GM18907 (cell line): ENCODE measurements around the gene AURKAIP1.
A peak's percentile ranks its signal among the peaks of the same experiment; 100 is the strongest.
"Not testable (repeated sequence)": the region's sequence is repeated elsewhere in the genome, so short reads cannot be mapped to it uniquely, and the experiment has no call there.

ENCODE experiments used
- ATAC-seq: cut with Tn5 transposase; IDR thresholded peaks from one replicate; pipeline ENCODE4 v1.9.1; 2021; ENCODE audit warnings: mild to moderate bottlenecking, moderate library complexity; ENCODE audit not compliant: unreplicated experiment

AURKAIP1 gene

DNA sequence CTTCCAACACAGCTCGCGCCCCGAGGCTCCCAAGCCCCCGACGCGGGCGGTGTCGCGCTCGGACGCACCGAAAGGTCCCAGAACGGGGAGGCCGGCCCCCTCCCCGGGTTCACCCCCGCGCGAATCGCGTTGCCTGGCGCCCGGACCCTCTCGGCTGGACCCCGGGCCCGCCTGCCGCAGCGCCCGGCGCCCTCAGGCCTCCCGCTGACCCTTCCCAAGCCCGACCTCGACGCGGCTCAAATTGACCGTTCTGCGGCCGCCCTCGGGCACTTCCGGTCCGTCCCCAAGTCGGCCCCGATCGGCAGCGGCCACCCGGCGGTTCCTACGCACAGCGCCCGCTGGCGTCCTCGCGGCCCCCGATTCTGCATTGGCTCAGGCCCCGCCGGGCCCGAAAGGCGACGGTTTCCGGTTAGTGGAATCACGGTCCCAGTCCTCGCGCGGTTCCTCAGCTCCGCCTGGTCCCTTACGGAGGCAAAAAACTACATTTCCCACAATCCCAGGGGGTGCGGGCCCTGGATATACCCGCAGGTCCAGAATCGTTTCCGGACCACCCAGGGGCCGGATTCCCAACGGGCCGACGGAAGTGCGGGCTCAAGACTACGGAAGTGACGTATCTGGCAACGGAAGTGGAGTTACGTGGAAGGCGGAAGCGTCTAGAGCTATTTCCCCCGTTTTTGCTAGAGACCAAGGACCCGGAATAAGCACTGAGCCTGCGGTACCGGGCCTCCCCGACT is at the start of gene AURKAIP1:
AURKAIP1 (minus strand) TSS at position 279 of the 734 bp plus-strand sequence. CDS start 451 bp downstream, outside the sequence.
- ATAC-seq, result peak; percentile 85

GRCh38 chr1:1424707-1425106 is 49.7 kb upstream of the AURKAIP1 start:
- no peak for ATAC-seq

DNA sequence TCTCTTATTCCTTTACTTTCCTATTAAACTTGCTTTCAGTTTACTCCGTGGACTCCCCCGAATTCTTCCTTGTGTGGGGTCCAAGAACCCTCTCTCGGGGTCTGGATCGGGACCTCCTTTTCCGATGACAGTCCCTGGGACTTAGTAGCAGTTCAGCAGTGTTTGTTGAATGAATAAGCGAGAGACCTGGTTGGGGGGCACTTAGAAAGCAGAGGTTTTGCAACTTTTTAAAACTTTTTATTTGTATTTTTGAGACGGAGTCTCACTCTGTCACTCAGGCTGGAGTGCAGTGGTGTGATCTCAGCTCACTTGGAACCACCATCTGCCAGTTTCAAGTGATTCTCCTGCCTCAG is 48.2 kb upstream of the AURKAIP1 start:
- ATAC-seq, result no peak

GRCh38 chr1:1422465-1423244 is 47.6 kb upstream of the AURKAIP1 start:
- ATAC-seq, result no peak

DNA sequence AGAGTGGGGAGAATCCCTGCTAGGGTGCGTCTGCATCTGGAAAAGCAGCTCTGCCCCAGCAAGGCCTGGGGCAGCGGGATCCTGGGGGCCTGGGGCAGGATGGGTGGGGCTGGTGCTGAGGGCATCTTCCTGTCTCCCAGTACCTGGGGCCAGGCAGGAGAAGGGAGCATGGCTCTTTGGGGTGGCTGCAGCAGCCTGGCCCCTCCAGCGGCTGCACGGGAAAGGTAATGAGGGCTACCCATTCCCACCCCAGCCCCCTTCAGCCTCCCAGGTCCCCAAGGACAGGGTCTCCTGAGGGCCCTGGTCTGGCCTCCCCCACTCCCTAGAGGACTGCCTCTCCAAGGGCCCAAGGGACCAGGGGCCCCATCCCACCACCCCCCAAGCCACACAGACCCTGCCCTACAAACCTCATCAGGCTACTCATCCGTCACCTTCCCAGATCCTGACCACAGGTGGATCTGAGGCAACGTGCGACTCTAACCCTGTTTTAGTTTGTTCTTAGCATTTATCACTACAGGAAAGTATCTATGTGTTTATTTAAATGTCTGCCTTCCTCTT is 47.0 kb upstream of the AURKAIP1 start:
- ATAC-seq, result no peak

- ATAC-seq, result no peak
These were observed 46.3 kb upstream of the AURKAIP1 start, which contains the start of gene ANKRD65 for GRCh38 chr1:1421147-1421906. TSS of gene ANKRD65 (minus strand) at chr1:1421276. CDS start at chr1:1421005, 271 bp downstream.

GRCh38 chr1:1420654-1421141 is 45.7 kb upstream of the AURKAIP1 start:
- no peak for ATAC-seq

GRCh38 chr1:1419813-1420653 is 45.0 kb upstream of the AURKAIP1 start:
- no peak for ATAC-seq

GRCh38 chr1:1419363-1419812 is 44.4 kb upstream of the AURKAIP1 start:
- no peak for ATAC-seq

DNA sequence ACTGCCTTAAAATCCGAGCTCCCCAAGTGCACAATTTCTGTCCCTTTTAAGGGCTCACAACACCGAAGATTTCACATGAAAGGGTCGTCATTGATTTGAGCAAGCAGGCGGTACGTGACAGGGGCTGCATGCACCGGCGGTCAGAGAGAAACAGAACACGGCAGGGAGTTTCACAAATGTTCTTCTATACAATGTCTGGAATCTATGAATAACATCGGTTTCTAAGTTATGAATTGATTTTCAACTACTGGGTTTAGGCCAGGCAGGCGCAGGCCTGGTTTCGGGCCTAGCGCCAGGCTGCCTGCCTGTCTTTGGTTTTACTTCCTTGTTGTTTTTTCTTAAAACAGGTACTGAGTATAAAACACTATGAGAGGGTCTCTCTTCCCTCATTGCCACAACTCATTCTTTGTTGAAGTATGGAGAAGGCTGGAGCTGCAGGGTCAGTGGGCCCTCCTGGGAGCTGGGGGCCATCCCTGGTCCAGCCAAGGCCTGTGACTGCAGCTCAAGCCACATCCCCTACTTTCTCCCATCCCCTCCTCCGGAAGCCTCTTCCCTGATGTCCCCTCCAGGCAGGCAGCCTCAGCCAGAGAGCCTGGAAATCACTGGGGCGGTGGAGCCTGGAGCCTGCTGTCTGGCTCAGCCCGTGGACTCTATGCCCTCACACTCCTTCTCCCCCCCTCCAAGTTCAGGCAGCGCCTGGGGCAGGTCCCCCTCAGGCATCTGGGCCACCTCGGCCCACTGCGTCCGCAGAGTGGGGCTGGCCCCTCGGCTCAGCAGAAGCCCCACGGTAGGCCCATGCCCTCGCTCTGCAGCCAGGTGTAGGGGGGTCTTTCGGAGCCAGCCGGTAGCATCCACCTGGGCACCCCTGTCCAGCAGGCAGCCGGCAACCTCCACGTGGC is 43.7 kb upstream of the AURKAIP1 start:
- no peak for ATAC-seq

DNA sequence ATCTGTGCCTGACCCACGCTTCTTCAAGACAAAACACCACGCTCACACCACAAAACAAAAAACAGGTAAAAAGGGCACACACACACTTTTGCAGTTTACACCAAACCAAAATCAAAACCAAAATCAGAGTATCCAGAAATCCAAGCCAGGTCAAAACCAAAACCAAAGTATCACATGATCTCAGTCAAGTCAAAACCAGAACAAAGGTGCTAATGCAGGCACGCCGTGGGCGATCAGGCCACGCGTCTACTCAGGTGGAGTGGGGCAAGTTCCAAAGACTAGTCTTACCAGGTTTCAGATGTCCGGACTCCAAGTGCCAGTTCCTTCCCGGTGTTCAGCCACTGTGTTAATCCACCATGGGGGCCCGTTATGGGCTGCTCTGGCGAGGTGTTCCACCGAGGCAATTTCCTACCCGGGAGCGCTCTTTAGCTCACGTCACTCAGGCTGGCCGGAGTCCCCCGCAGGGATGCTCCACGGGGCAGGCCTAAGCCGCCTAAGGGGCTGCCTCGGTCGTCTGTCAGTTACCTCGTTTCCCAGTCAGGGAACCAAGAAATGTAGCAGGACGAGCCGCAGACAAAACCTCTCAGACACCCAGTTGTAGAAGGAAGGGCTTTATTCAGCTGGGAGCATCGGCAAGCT is 42.9 kb upstream of the AURKAIP1 start:
- not testable (repeated sequence) for ATAC-seq

DNA sequence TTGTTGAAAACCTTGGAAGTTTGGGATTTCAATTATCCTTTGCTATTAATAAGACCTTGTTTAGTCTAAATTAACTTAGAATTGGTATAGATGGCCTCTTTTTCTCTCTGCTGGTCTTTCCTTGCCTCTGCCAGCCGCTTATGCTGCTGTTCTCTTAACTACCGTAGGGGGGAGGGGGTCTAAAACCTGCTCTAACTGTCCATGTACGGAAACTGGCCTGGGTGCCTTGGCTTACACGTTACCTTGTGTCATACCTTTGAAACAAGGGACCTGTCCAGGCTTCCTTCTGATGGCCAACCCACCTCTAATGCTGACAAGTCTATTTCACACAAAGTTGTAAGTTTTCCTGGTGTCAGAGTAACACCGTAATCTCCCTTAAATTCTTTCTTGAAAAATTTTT is 42.4 kb upstream of the AURKAIP1 start:
- not testable (repeated sequence) for ATAC-seq

GRCh38 chr1:1415751-1416150 is 40.7 kb upstream of the AURKAIP1 start:
- ATAC-seq, result no peak

DNA sequence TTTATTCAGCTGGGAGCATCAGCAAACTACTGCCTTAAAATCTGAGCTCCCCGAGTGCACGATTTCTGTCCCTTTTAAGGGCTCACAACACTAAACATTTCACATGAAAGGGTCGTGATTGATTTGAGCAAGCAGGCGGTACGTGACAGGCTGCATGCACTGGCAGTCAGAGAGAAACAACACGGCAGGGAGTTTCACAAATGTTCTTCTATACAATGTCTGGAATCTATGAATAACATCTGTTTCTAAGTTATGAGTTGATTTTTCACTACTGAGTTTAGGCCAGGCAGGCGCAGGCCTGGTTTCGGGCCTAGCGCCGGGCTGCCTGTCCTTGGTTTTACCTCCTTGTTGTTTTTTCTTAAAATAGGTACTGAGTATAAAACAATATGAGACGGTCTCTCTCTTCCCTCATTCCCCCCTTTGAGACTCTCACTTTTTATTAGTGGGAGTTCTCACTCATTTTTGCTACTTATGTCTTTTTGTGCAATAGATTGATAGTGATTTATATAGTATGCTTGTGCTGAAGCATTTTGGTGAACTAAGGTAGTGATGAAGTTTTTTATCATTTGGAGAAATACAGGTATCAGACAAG is 37.4 kb upstream of the AURKAIP1 start:
- ATAC-seq, result not testable (repeated sequence)

DNA sequence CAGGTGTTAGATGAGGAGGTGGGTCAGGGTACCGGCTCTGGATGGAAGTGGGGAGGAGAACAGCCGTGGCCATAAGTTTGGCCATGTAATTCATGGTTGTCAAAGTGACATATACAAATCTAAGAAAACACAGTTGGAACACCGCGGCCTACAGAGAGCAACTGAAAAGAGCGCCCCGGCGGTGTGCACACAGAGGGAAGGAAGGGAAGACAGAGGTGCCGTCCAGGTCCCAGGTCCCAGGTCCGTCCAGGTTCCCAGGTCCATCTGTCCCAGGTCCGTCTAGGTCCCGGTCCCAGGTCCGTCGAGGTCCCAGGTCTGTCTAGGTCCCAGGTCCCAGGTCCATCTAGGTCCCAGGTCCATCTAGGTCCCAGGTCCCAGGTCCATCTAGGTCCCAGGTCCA is 36.6 kb upstream of the AURKAIP1 start:
- no peak for ATAC-seq

GRCh38 chr1:1410238-1410637 is 35.2 kb upstream of the AURKAIP1 start:
- ATAC-seq, result not testable (repeated sequence)

DNA sequence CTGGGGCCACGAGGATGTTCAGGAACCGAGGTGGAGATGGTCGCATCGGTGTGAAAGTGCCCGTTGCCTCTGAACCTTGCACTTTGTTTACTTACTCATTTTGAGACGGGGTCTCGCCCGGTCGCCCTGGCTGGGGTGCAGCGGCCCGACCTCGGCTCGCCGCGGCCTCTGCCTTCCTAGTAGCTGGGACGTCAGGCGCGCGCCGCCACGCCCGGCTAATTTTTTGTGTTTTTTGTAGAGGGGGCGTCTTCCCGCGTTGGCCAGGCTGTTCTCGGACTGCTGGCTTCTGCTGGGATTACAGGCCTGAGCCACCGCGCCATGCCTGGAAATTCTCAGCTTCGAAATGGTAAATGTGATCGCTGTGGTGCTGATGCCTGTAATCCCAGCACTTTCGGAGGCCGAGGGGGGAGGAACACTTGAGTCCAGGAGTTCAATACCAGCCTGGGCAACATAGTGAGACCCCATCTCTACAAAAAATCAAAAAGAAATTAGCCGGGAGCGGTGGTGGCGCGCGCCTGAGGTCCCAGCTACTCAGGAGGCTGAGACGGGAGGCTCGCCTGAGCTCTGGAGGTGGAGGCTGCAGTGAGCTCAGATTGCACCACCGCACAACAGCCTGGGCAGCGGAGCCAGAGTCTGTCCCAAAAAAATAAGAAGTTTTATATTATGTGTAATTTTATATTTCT is 32.8 kb upstream of the AURKAIP1 start:
- peak; percentile 38 for ATAC-seq
